ENCODE data around the gene GNPTAB. TPM values are rescaled to one million over a fixed set of nuclear protein-coding genes. Genes with fewer than 3 reads are reported as not detected.
A peak's percentile ranks its signal among the peaks of the same experiment; 100 is the strongest.
"Not testable (repeated sequence)": the region's sequence is repeated elsewhere in the genome, so short reads cannot be mapped to it uniquely, and the experiment has no call there.

The GNPTAB gene
- total RNA-seq, 1 donor from 2014 or later, result 93.6 TPM

DNA sequence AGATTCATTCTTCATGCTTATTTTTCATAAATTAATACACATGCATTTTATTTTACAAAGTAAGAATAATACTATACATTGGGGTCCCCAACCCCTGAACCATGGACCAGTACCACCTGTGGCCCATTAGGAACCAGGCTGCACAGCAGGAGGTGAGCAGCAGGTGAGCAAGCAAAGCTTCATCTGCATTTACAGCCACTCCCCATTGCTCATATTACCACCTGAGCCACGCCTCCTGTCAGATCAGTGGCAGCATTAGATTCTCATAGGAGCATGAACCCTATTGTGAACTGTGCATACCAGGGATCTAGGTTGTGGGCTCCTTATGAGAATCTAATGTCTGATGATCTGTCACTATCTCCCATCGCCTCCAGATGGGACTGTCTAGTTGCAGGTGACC lies 30.9 kb upstream of the GNPTAB start:
- H3K4me3 Mint-ChIP-seq (ENCODE audit: low read depth); H3K27me3 Mint-ChIP-seq (ENCODE audit: low read depth); H3K27ac Mint-ChIP-seq; intact Hi-C loops (cut with micrococcal nuclease); H3K36me3 Mint-ChIP-seq (ENCODE audit: low read depth); DNase-seq (ENCODE audit: low spot score): not testable (repeated sequence)
- Mint-ChIP-seq H3K4me1 (ENCODE audit: low read depth) (peaks cover 31% of the 10 kb centered on the region), H3K9me3 (peaks cover 21% of the 10 kb centered on the region)

DNA sequence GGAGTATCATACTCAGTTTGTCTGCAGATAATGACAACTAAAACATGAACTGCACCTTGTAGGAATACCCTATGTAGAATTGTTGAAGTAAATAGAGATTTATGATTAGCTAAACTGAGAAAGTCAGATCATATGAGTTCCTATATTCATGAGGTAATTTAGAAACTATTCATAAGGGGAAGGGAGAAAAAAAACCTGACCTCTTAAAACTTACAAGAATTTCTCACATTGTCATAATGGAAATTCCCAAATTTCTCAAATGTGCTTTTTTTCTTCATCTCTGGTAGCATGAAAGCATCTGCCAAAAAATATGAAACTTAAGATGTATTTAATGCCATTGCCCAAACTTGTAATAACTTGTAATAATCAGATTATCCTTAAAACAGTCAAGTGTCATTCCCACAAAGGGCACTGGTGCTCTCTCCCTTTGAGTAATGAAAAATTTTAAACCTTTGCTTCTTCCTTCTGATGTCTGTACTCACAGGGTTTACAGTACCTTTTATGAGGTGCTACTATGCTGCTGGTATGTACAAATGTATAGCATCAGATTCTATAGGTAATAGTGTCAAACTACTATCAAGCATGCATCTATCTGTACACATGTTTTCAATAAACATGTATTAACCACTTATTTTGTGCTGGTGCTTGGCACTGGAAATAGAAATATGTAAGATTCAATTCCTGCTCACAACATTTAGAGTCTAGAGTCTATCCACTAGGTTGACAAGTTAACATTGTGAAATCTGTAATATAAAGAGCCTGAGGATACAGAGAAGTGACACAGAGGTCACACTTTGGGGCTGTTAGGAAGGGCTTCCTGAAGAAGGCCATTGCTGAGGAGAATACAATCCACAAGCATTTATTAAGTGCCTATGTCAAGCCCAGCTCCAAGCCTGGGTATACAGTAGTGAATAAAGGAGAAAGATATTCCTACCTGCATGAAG lies 29.2 kb upstream of the GNPTAB start:
- peak overlapping the region; percentile 60 for H3K27ac Mint-ChIP-seq

DNA sequence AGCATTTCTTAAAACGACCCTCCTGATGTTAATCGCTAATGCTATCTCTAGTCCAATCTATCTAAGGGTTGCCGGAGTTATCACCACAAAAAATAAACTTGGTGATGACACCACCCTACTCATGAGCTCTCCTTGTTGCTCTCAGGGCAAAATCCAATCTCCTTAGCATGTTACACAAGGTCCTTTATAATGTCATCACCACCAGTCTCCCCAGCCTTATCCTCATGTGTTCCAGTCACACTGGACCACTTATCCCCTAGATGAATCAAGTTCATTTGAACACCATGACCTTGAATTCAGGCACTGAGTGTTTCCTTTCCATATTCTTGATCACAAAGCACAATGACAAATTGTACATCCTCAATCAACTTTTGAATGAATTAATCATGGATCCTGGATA lies 27.6 kb upstream of the GNPTAB start:
- intact Hi-C loops (cut with micrococcal nuclease), result loop anchor here (2.0 to 5.0 kb wide), 2 partner anchors 66 to 186 kb away; no protein-coding TSS in a partner anchor
- peaks cover 38% of the 10 kb centered on the region for H3K4me1 Mint-ChIP-seq (ENCODE audit: low read depth)
- DNase-seq (ENCODE audit: low spot score), result no peak
- H3K27ac Mint-ChIP-seq, result no peak overlapping the region
- H3K27me3 Mint-ChIP-seq (ENCODE audit: low read depth), result no peaks in the 10 kb centered on the region
- H3K36me3 Mint-ChIP-seq (ENCODE audit: low read depth), result no peaks in the 10 kb centered on the region
- H3K9me3 Mint-ChIP-seq, result peaks cover 7% of the 10 kb centered on the region
- no peak overlapping the region for H3K4me3 Mint-ChIP-seq (ENCODE audit: low read depth)

More for the DNA sequence above, 29.2 kb upstream of the GNPTAB start:
- Mint-ChIP-seq H3K4me3 (ENCODE audit: low read depth) (no peak overlapping the region), H3K4me1 (ENCODE audit: low read depth) (peaks cover 32% of the 10 kb centered on the region), H3K27me3 (ENCODE audit: low read depth) (no peaks in the 10 kb centered on the region), H3K9me3 (peaks cover 13% of the 10 kb centered on the region), H3K36me3 (ENCODE audit: low read depth) (peaks cover 2% of the 10 kb centered on the region)
- DNase-seq (ENCODE audit: low spot score), result no peak
- intact Hi-C loops (cut with micrococcal nuclease), result loop anchor here (1.0 to 5.0 kb wide), 3 partner anchors 67 to 188 kb away; no protein-coding TSS in a partner anchor

- H3K27me3 Mint-ChIP-seq (ENCODE audit: low read depth), result no peaks in the 10 kb centered on the region
- H3K27ac Mint-ChIP-seq, result no peak overlapping the region
- peaks cover 38% of the 10 kb centered on the region for H3K4me1 Mint-ChIP-seq (ENCODE audit: low read depth)
- no peaks in the 10 kb centered on the region for H3K36me3 Mint-ChIP-seq (ENCODE audit: low read depth)
- peaks cover 7% of the 10 kb centered on the region for H3K9me3 Mint-ChIP-seq
- intact Hi-C loops (cut with micrococcal nuclease), result loop anchor here (5.0 kb wide), 1 partner anchor 185 kb away; no protein-coding TSS in a partner anchor
- DNase-seq (ENCODE audit: low spot score), result no peak
- no peak overlapping the region for H3K4me3 Mint-ChIP-seq (ENCODE audit: low read depth)
Measured at GRCh38 chr12:101857043-101857558, 26.3 kb upstream of the GNPTAB start.

DNA sequence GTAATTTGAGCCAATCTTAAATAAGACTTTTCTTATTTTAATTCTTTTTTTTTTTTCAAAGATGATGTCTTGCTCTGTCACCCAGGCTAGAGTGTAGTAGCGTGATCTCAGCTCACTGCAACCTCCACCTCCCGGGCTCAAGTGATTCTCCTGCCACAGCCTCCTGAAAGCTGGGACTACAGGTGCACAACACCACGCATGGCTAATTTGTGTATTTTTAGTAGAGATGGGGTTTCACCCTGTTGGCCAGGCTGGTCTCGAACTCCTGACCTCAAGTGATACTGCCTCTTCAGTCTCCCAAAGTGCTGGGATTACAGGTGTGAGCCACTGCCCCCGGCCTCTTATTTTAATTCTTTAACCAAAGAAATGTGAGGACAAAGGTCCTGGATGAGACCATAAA lies 25.9 kb upstream of the GNPTAB start:
- not testable (repeated sequence) for H3K4me3 Mint-ChIP-seq (ENCODE audit: low read depth); H3K9me3 Mint-ChIP-seq; H3K36me3 Mint-ChIP-seq (ENCODE audit: low read depth); H3K27me3 Mint-ChIP-seq (ENCODE audit: low read depth); H3K27ac Mint-ChIP-seq; DNase-seq (ENCODE audit: low spot score)
- intact Hi-C loops (cut with micrococcal nuclease), result loop anchor here (5.0 kb wide), 1 partner anchor 184 kb away; no protein-coding TSS in a partner anchor
- H3K4me1 Mint-ChIP-seq (ENCODE audit: low read depth), result peaks cover 38% of the 10 kb centered on the region

DNA sequence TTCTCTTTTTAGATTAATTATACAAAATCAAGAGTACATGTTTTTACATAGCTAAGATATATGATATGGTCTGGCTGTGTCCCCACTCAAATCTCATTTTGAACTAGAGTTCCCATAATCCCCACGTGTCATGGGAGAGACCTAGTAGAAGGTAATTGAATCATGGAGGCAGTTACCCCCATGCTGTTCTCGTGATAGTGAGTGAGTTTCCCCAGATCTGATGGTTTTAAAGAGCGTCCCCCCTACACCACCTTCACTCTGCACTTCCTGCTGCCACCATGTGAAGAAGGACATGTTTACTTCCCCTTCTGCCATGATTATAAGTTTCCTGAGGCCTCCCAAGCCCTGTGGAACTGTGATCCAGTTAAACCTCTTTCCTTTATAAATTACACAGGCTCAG lies 25.2 kb upstream of the GNPTAB start:
- intact Hi-C loops (cut with micrococcal nuclease), result loop anchor here (5.0 kb wide), 1 partner anchor 184 kb away; no protein-coding TSS in a partner anchor
- Mint-ChIP-seq H3K4me1 (ENCODE audit: low read depth) (peaks cover 35% of the 10 kb centered on the region), H3K27me3 (ENCODE audit: low read depth) (no peaks in the 10 kb centered on the region), H3K27ac (no peak overlapping the region), H3K9me3 (peaks cover 7% of the 10 kb centered on the region), H3K4me3 (ENCODE audit: low read depth) (no peak overlapping the region), H3K36me3 (ENCODE audit: low read depth) (no peaks in the 10 kb centered on the region)
- DNase-seq (ENCODE audit: low spot score), result no peak

DNA sequence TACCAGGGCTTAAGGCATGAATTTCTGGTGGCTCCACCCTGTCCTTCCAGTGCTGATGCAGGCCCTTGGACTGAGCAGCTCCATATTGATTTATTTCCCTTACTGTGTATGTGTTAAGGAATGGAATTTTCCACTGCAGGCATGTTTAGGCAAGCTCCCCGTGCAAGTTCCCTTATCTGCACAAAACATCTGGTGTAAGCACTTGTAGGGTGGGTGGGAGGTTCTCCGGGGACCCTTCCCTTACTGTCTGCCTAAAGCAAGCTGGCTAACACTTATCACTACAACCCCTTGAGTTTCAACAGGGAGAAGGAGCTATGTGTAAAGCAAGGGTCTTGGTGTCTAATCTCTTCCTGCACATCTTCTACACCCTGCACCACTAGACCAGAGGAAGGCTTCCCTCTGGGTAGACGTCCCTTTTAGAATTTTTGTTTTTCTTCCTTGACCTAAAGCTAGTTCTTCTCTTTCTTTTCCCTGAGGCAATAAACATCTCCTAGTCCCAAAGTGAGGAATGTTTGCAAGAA lies 24.7 kb upstream of the GNPTAB start:
- Mint-ChIP-seq H3K27me3 (ENCODE audit: low read depth) (no peaks in the 10 kb centered on the region), H3K4me1 (ENCODE audit: low read depth) (peaks cover 31% of the 10 kb centered on the region), H3K36me3 (ENCODE audit: low read depth) (no peaks in the 10 kb centered on the region), H3K4me3 (ENCODE audit: low read depth) (no peak overlapping the region), H3K27ac (no peak overlapping the region), H3K9me3 (peaks cover 7% of the 10 kb centered on the region)
- DNase-seq (ENCODE audit: low spot score), result no peak
- intact Hi-C loops (cut with micrococcal nuclease), result loop anchor here (5.0 kb wide), 1 partner anchor 183 kb away; no protein-coding TSS in a partner anchor

DNA sequence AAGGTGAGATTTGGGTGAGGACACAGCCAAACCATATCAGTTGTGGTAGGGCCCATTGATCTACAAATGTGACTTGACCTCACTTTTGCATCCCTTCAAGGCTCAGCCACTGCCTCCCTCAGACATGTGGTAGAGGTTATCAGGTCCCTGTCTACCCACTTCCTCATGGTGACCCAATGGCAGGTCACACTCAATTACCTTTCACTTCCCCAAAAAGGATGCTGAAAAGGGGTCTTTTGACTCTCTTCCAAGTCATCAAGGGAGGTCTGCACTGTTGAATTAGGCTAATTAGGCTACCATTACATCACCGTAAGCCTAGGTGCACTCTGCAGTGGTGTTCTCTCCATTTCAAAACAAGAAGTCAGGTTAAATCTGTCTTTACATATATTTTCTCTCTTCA lies 24.0 kb upstream of the GNPTAB start:
- no peak overlapping the region for H3K27ac Mint-ChIP-seq
- intact Hi-C loops (cut with micrococcal nuclease), result loop anchor here (5.0 kb wide), 1 partner anchor 182 kb away; no protein-coding TSS in a partner anchor

GRCh38 chr12:101852998-101853397 lies 22.2 kb upstream of the GNPTAB start:
- Mint-ChIP-seq H3K27ac (no peak overlapping the region), H3K9me3 (peaks cover 7% of the 10 kb centered on the region), H3K27me3 (ENCODE audit: low read depth) (no peaks in the 10 kb centered on the region), H3K36me3 (ENCODE audit: low read depth) (no peaks in the 10 kb centered on the region), H3K4me3 (ENCODE audit: low read depth) (no peak overlapping the region), H3K4me1 (ENCODE audit: low read depth) (peaks cover 16% of the 10 kb centered on the region)
- intact Hi-C loops (cut with micrococcal nuclease), result no loop called here
- no peak for DNase-seq (ENCODE audit: low spot score)

More for the DNA sequence above, 24.0 kb upstream of the GNPTAB start:
- Mint-ChIP-seq H3K4me3 (ENCODE audit: low read depth) (no peak overlapping the region), H3K27me3 (ENCODE audit: low read depth) (no peaks in the 10 kb centered on the region), H3K36me3 (ENCODE audit: low read depth) (no peaks in the 10 kb centered on the region), H3K4me1 (ENCODE audit: low read depth) (peaks cover 24% of the 10 kb centered on the region), H3K9me3 (peaks cover 7% of the 10 kb centered on the region)
- DNase-seq (ENCODE audit: low spot score), result no peak

DNA sequence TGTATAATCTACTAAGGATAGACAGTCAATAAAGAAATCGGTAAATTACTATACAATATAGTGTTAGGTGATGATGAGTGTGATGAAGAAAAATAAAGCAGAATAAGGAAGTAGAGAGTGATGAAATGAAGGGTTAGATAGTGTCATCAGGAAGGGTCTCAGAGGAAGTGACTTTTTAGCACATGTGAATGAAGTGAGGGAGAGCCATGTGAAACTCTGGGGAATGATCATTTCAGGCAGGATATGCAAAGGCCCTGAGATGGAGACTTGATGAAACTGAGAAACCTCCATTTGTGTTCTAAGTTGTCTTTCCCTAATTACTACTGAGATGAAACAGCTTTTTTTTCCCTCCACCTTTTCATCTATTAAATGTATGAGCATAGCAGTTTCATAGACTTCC lies 19.4 kb upstream of the GNPTAB start:
- Mint-ChIP-seq H3K4me1 (ENCODE audit: low read depth) (peaks cover 7% of the 10 kb centered on the region), H3K9me3 (no peaks in the 10 kb centered on the region), H3K27ac (no peak overlapping the region), H3K27me3 (ENCODE audit: low read depth) (no peaks in the 10 kb centered on the region), H3K36me3 (ENCODE audit: low read depth) (no peaks in the 10 kb centered on the region), H3K4me3 (ENCODE audit: low read depth) (no peak overlapping the region)
- intact Hi-C loops (cut with micrococcal nuclease), result no loop called here
- no peak for DNase-seq (ENCODE audit: low spot score)

DNA sequence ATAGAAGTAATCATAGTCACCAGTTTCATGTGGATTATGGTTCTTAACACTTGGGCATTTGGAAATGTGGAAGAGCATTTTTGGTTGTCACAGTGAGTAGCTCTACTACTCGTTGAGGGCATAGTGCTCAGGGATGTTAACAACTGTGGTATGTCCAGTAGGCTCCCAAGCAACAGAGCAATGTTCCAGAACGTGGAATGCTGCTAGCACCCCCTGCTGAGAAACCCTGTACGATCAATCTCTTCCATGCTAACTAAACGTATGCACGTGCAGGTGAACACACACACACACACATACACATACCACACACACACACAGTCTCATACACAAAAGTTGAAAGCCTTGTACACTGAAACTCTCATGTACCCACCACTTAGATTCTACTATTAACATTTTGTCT lies 16.6 kb upstream of the GNPTAB start:
- Mint-ChIP-seq H3K36me3 (ENCODE audit: low read depth) (no peaks in the 10 kb centered on the region), H3K27me3 (ENCODE audit: low read depth) (peaks cover 2% of the 10 kb centered on the region), H3K9me3 (no peaks in the 10 kb centered on the region), H3K27ac (no peak overlapping the region), H3K4me1 (ENCODE audit: low read depth) (peaks cover 2% of the 10 kb centered on the region), H3K4me3 (ENCODE audit: low read depth) (no peak overlapping the region)
- no peak for DNase-seq (ENCODE audit: low spot score)
- intact Hi-C loops (cut with micrococcal nuclease), result no loop called here

GRCh38 chr12:101845137-101845711 lies 14.5 kb upstream of the GNPTAB start:
- peaks cover 3% of the 10 kb centered on the region for H3K4me1 Mint-ChIP-seq (ENCODE audit: low read depth)
- no peak for DNase-seq (ENCODE audit: low spot score)
- H3K4me3 Mint-ChIP-seq (ENCODE audit: low read depth), result no peak overlapping the region
- no peak overlapping the region for H3K27ac Mint-ChIP-seq
- no peaks in the 10 kb centered on the region for H3K9me3 Mint-ChIP-seq
- peaks cover 7% of the 10 kb centered on the region for H3K27me3 Mint-ChIP-seq (ENCODE audit: low read depth)
- no peaks in the 10 kb centered on the region for H3K36me3 Mint-ChIP-seq (ENCODE audit: low read depth)
- intact Hi-C loops (cut with micrococcal nuclease), result no loop called here
